Pons (tissue), 1 donor: ENCODE results near the gene C4A.
"Not testable (repeated sequence)": the region's sequence is repeated elsewhere in the genome, so short reads cannot be mapped to it uniquely, and the experiment has no call there.

Experiments
- DNase-seq: peaks from one replicate; pipeline ENCODE4 v3.0.0-alpha.2; 2016; ENCODE audit warnings: low spot score

Gene C4A

GRCh38 chr6:31961616-31962015, 20.2 kb upstream of the C4A start:
- DNase-seq, result no peak

GRCh38 chr6:31963921-31964320, 17.9 kb upstream of the C4A start:
- DNase-seq, result no peak

- DNase-seq, result no peak
Observed at GRCh38 chr6:31965700-31966099, 16.2 kb upstream of the C4A start.

- DNase-seq, result no peak
Observed at GRCh38 chr6:31966506-31966905, 15.4 kb upstream of the C4A start.

- no peak for DNase-seq
Observed at GRCh38 chr6:31966997-31967925, 14.6 kb upstream of the C4A start.

- DNase-seq, result no peak
Observed at GRCh38 chr6:31967926-31968320, 13.9 kb upstream of the C4A start.

GRCh38 chr6:31968326-31968725, 13.5 kb upstream of the C4A start:
- DNase-seq, result no peak

GRCh38 chr6:31968791-31969711, 12.8 kb upstream of the C4A start:
- no peak for DNase-seq

GRCh38 chr6:31969712-31970603, 11.9 kb upstream of the C4A start:
- DNase-seq, result no peak

- DNase-seq, result no peak
Observed at GRCh38 chr6:31970604-31971271, 11.1 kb upstream of the C4A start.

GRCh38 chr6:31971279-31971992, 10.4 kb upstream of the C4A start:
- DNase-seq, result no peak

- DNase-seq, result peak; percentile 96
Observed at GRCh38 chr6:31971993-31972708, 9.7 kb upstream of the C4A start, which contains the start of gene DXO. Gene DXO (minus strand): TSS chr6:31972138. CDS start chr6:31971675, 463 bp downstream.

GRCh38 chr6:31972709-31973350, 9.0 kb upstream of the C4A start:
- DNase-seq, result no peak

- not testable (repeated sequence) for DNase-seq
Observed at GRCh38 chr6:31976065-31976464, 5.8 kb upstream of the C4A start.

GRCh38 chr6:31977816-31978431, 3.9 kb upstream of the C4A start:
- no peak for DNase-seq

- DNase-seq, result no peak
Observed at GRCh38 chr6:31978831-31979230, 3.0 kb upstream of the C4A start.

- no peak for DNase-seq
Observed at GRCh38 chr6:31979238-31979898, 2.5 kb upstream of the C4A start.

- not testable (repeated sequence) for DNase-seq
Observed at GRCh38 chr6:31980195-31980876, 1.5 kb upstream of the C4A start.
